ENCODE data around the gene THAP3. TPM values are rescaled to one million over a fixed set of nuclear protein-coding genes. Genes with fewer than 3 reads are reported as not detected.

THAP3 gene
- total and polyA plus RNA-seq, 2 donors from 2014 or later: 14.4 to 28.7 TPM

GRCh38 chr1:6580593-6581409 is 43.9 kb upstream of the THAP3 start:
- FAIRE-seq (no peak), DNase-seq (peak in 2 of 5 donors; percentile 20 to 78)
- H3K4me3 ChIP-seq (ENCODE audit: low read length in 3 of 3): peak overlapping the region; percentile 66 to 85 (median 69)
- intact Hi-C loops (cut with DNase I): no loop called here
- H3K4me1 ChIP-seq (ENCODE audit: control insufficient read depth in 2 of 3, insufficient read depth in 2 of 3, low read depth in 1 of 3, low read length in 3 of 3): peaks cover 0 to 30% (median 21%) of the 10 kb centered on the region in 3 donors
- peak; percentile 6 for TF ChIP-seq CTCF (IDR thresholded peaks at IDR 0.05; ENCODE audit: borderline replicate concordance, extremely low read depth, insufficient read depth)
- no peaks in the 10 kb centered on the region for H3K36me3 ChIP-seq (ENCODE audit: control insufficient read depth in 2 of 3, insufficient read depth in 3 of 3, low read length in 3 of 3)
- no peaks in the 10 kb centered on the region for H3K27me3 ChIP-seq (ENCODE audit: control insufficient read depth, insufficient read depth, low read length)
- H3K27ac ChIP-seq (ENCODE audit: low read depth in 2 of 2, low read length in 2 of 2): peak overlapping the region; percentile 88 to 95
- no peaks in the 10 kb centered on the region for H3K9me3 ChIP-seq (ENCODE audit: control insufficient read depth in 2 of 3, insufficient read depth in 1 of 3, low read length in 3 of 3)
- H3K9ac ChIP-seq (ENCODE audit: low read length in 3 of 3): peak overlapping the region; percentile 6 to 87 (median 30)

GRCh38 chr1:6581561-6582305 is 42.9 kb upstream of the THAP3 start:
- intact Hi-C loops (cut with DNase I): no loop called here
- peaks cover 0 to 30% (median 21%) of the 10 kb centered on the region in 3 donors for H3K4me1 ChIP-seq (ENCODE audit: control insufficient read depth in 2 of 3, insufficient read depth in 2 of 3, low read depth in 1 of 3, low read length in 3 of 3)
- DNase-seq: peak in 1 of 5 donors; percentile 66
- FAIRE-seq: no peak
- H3K4me3 ChIP-seq (ENCODE audit: low read length in 3 of 3): peak overlapping the region in 1 of 3 donors; percentile 85
- H3K27me3 ChIP-seq (ENCODE audit: control insufficient read depth, insufficient read depth, low read length): no peaks in the 10 kb centered on the region
- no peak for TF ChIP-seq CTCF (IDR thresholded peaks at IDR 0.05; ENCODE audit: borderline replicate concordance, extremely low read depth, insufficient read depth)
- H3K9ac ChIP-seq (ENCODE audit: low read length in 3 of 3): peak overlapping the region in 1 of 3 donors; percentile 21
- peak overlapping the region; percentile 13 to 28 for H3K27ac ChIP-seq (ENCODE audit: low read depth in 2 of 2, low read length in 2 of 2)
- H3K9me3 ChIP-seq (ENCODE audit: control insufficient read depth in 2 of 3, insufficient read depth in 1 of 3, low read length in 3 of 3): no peaks in the 10 kb centered on the region
- H3K36me3 ChIP-seq (ENCODE audit: control insufficient read depth in 2 of 3, insufficient read depth in 3 of 3, low read length in 3 of 3): no peaks in the 10 kb centered on the region

- Histone ChIP-seq H3K9ac (ENCODE audit: low read length in 3 of 3) (no peak overlapping the region), H3K9me3 (ENCODE audit: control insufficient read depth in 2 of 3, insufficient read depth in 1 of 3, low read length in 3 of 3) (no peaks in the 10 kb centered on the region), H3K36me3 (ENCODE audit: control insufficient read depth in 2 of 3, insufficient read depth in 3 of 3, low read length in 3 of 3) (no peaks in the 10 kb centered on the region), H3K4me1 (ENCODE audit: control insufficient read depth in 2 of 3, insufficient read depth in 2 of 3, low read depth in 1 of 3, low read length in 3 of 3) (peaks cover 0 to 30% (median 21%) of the 10 kb centered on the region in 3 donors), H3K27ac (ENCODE audit: low read depth in 2 of 2, low read length in 2 of 2) (no peak overlapping the region), H3K4me3 (ENCODE audit: low read length in 3 of 3) (peak overlapping the region in 1 of 3 donors; percentile 85), H3K27me3 (ENCODE audit: control insufficient read depth, insufficient read depth, low read length) (no peaks in the 10 kb centered on the region)
- no peak for TF ChIP-seq CTCF (IDR thresholded peaks at IDR 0.05; ENCODE audit: borderline replicate concordance, extremely low read depth, insufficient read depth)
- intact Hi-C loops (cut with DNase I): no loop called here
- FAIRE-seq (no peak), DNase-seq (peak in 1 of 5 donors; percentile 36)
These were observed 42.3 kb upstream of the THAP3 start for GRCh38 chr1:6582370-6582769.
